Right lobe of liver (tissue), 6 donors: Measurements from ENCODE around the gene NID2. TPM values are rescaled to one million over a fixed set of nuclear protein-coding genes. Genes with fewer than 3 reads are reported as not detected.

Experiments used
- ATAC-seq, 4 donors: fragments of 200-7000 bp; cut with Tn5 transposase; one replicate each; pipeline ENCODE4 v1.9.1; 2020; ENCODE audit warnings: mild to moderate bottlenecking in 4 of 4, moderate library complexity in 4 of 4
- DNase-seq, 3 donors: peaks; one replicate each; pipeline ENCODE4 v3.0.0-alpha.2; 2020
- H3K27ac ChIP-seq, 3 donors: fragments of 200-600 bp; one replicate each; pipeline ENCODE4 v1.8.0; 2022
- H3K27me3 ChIP-seq, 2 donors: fragments of 200-600 bp; one replicate each; pipeline ENCODE4 v1.8.0; 2022
- H3K36me3 ChIP-seq, 4 donors: fragments of 200-600 bp; sonication (generic) in 1 of 4; one replicate each; pipeline versions ENCODE4 v1.5.1 to v1.8.0; 2017 to 2022; ENCODE audit warnings: control low read depth in 1 of 4
- H3K4me1 ChIP-seq, 4 donors: fragments of 200-600 bp; sonication (generic) in 1 of 4; one replicate each; pipeline versions ENCODE4 v1.5.1 to v1.8.0; 2017 to 2022; ENCODE audit warnings: control low read depth in 1 of 4
- H3K4me3 ChIP-seq, 3 donors: fragments of 200-600 bp; one replicate each; pipeline ENCODE4 v1.8.0; 2022
- H3K9me3 ChIP-seq, 4 donors: fragments of 200-600 bp; sonication (generic) in 1 of 4; one replicate each; pipeline versions ENCODE4 v1.5.1 to v1.8.0; 2017 to 2022; ENCODE audit warnings: control low read depth in 1 of 4
- CTCF ChIP-seq, 4 donors: fragments of 200-600 bp in 3 of 4; fragments of 450-650 bp in 1 of 4; IDR thresholded peaks; one replicate each; pipeline versions ENCODE4 v1.5.1 to v1.8.0; 2016 to 2022; ENCODE audit warnings: antibody characterized with exemption in 4 of 4, mild to moderate bottlenecking in 2 of 4
- POLR2A ChIP-seq: fragments of 450-650 bp; IDR thresholded peaks from one replicate; pipeline ENCODE4 v1.6.1; 2017; ENCODE audit warnings: antibody characterized with exemption, mild to moderate bottlenecking
- WGBS: methylation state at CpG from one replicate; pipeline ENCODE4 v1.1.6; 2018; ENCODE audit warnings: low coverage, low lambda C conversion rate; ENCODE audit not compliant: insufficient coverage; ENCODE audit errors: missing lambda C conversion rate; 5-methylcytosine and 5-hydroxymethylcytosine counted together
- intact Hi-C, 2 donors: fragments of 100-400 bp; cut with DNase I; formaldehyde crosslinking; loops; one replicate each; pipeline versions ENCODE4 v1.11.2 to v1.14.1; 2022
- total RNA-seq, 6 experiments: library from RNA; depleted of rRNA in 2 of 6; stranded (reverse); fragments of >200 nt in 2 of 6; fragmentation: NEBNext Ultra II Directional in 3 of 6; extraction: Animal tissue kit (Norgen Biotek cat#: 25700) in 3 of 6; gene quantifications; one replicate each; pipeline versions ENCODE4 v1.1.0 to v1.2.4, GENCODE V29; 2016 to 2023
- donor health status: DM: no; HTN: yes; CAD: no.
- donor health status: DM: no; HTN: no; CAD: no.
- donor health status: DM: no; HTN: no; CAD: no.
- donor health status: DM: no; HTN: yes; CAD: no.
- donor health status: DM: no; HTN: yes; CAD: no.

NID2 gene
- total RNA-seq, 6 experiments from 2014 or later: 1.7 to 12.9 (median 4.5) TPM

- H3K27me3 ChIP-seq: no peaks in the 10 kb centered on the region
- 78% methylated on average over 4 of the region's 4 CpGs for WGBS
- DNase-seq: no peak
- TF ChIP-seq POLR2A (no peak), CTCF (IDR thresholded peaks at IDR 0.05) (no peak)
- H3K27ac ChIP-seq: no peak overlapping the region
- ATAC-seq: no peak
- no peaks in the 10 kb centered on the region for H3K36me3 ChIP-seq
- H3K4me1 ChIP-seq: no peaks in the 10 kb centered on the region
- H3K4me3 ChIP-seq: no peak overlapping the region
- H3K9me3 ChIP-seq: no peaks in the 10 kb centered on the region
- intact Hi-C loops: no loop called here
These were observed 42.7 kb upstream of the NID2 start for GRCh38 chr14:52111583-52111982.

- ATAC-seq (no peak), DNase-seq (no peak)
- intact Hi-C loops: no loop called here
- TF ChIP-seq POLR2A (no peak), CTCF (IDR thresholded peaks at IDR 0.05) (no peak)
- Histone ChIP-seq H3K4me3 (no peak overlapping the region), H3K36me3 (no peaks in the 10 kb centered on the region), H3K27ac (no peak overlapping the region), H3K27me3 (no peaks in the 10 kb centered on the region), H3K4me1 (no peaks in the 10 kb centered on the region), H3K9me3 (no peaks in the 10 kb centered on the region)
- 41% methylated on average over 3 of the region's 5 CpGs for WGBS
These were observed 41.7 kb upstream of the NID2 start for GRCh38 chr14:52110441-52111086.

- WGBS: 67% methylated on average over 1 of the region's 1 CpG
- intact Hi-C loops: no loop called here
- ATAC-seq: no peak
These were observed 40.0 kb upstream of the NID2 start for GRCh38 chr14:52108823-52109222.

GRCh38 chr14:52106840-52107239 lies 38.0 kb upstream of the NID2 start:
- ATAC-seq (no peak), DNase-seq (no peak)
- no peaks in the 10 kb centered on the region for H3K27me3 ChIP-seq
- H3K9me3 ChIP-seq: no peaks in the 10 kb centered on the region
- TF ChIP-seq POLR2A (no peak), CTCF (IDR thresholded peaks at IDR 0.05) (no peak)
- no peaks in the 10 kb centered on the region for H3K4me1 ChIP-seq
- no peak overlapping the region for H3K27ac ChIP-seq
- intact Hi-C loops: no loop called here
- WGBS: 30% methylated on average over 3 of the region's 5 CpGs
- no peak overlapping the region for H3K4me3 ChIP-seq
- H3K36me3 ChIP-seq: no peaks in the 10 kb centered on the region

More at GRCh38 chr14:52108823-52109222, 40.0 kb upstream of the NID2 start:
- H3K4me3 ChIP-seq: no peak overlapping the region
- H3K36me3 ChIP-seq: no peaks in the 10 kb centered on the region
- H3K9me3 ChIP-seq: no peaks in the 10 kb centered on the region
- TF ChIP-seq CTCF (IDR thresholded peaks at IDR 0.05): no peak
- TF ChIP-seq POLR2A: no peak
- no peaks in the 10 kb centered on the region for H3K27me3 ChIP-seq
- no peak for DNase-seq
- H3K27ac ChIP-seq: no peak overlapping the region
- no peaks in the 10 kb centered on the region for H3K4me1 ChIP-seq
